Activated CD8-positive, alpha-beta memory T cell treated with anti-CD3 and anti-CD28 coated beads, Interleukin-2, amount 50 U/mL, for 1 hour (primary cell): ENCODE results near the gene CMKLR1.

Experiments
- DNase-seq: peaks from one replicate; pipeline ENCODE4 v3.0.0-alpha.2; 2020; ENCODE audit errors: extremely low read depth

The CMKLR1 gene

GRCh38 chr12:108316176-108317086 is 22.7 kb downstream of the CMKLR1 start:
- DNase-seq, result no peak

GRCh38 chr12:108315486-108316105 is 23.5 kb downstream of the CMKLR1 start:
- DNase-seq, result no peak

GRCh38 chr12:108313606-108314351 is 25.3 kb downstream of the CMKLR1 start:
- no peak for DNase-seq

GRCh38 chr12:108313241-108313605 is 25.9 kb downstream of the CMKLR1 start:
- no peak for DNase-seq

- no peak for DNase-seq
Observed at GRCh38 chr12:108312693-108313189, 26.4 kb downstream of the CMKLR1 start.

- DNase-seq, result no peak
Observed at GRCh38 chr12:108312073-108312659, 26.9 kb downstream of the CMKLR1 start.

- DNase-seq, result no peak
Observed at GRCh38 chr12:108311605-108312004, 27.5 kb downstream of the CMKLR1 start.

- DNase-seq, result no peak
Observed at GRCh38 chr12:108310489-108310888, 28.6 kb downstream of the CMKLR1 start.

- DNase-seq, result no peak
Observed at GRCh38 chr12:108309674-108310312, 29.3 kb downstream of the CMKLR1 start.

- DNase-seq, result no peak
Observed at GRCh38 chr12:108308395-108309085, 30.6 kb downstream of the CMKLR1 start.

GRCh38 chr12:108307006-108307405 is 32.1 kb downstream of the CMKLR1 start:
- DNase-seq, result no peak

- DNase-seq, result no peak
Observed at GRCh38 chr12:108306506-108306905, 32.6 kb downstream of the CMKLR1 start.

- no peak for DNase-seq
Observed at GRCh38 chr12:108305991-108306501, 33.1 kb downstream of the CMKLR1 start.

- no peak for DNase-seq
Observed at GRCh38 chr12:108305520-108305919, 33.6 kb downstream of the CMKLR1 start.

GRCh38 chr12:108304633-108305032 is 34.5 kb downstream of the CMKLR1 start:
- no peak for DNase-seq

GRCh38 chr12:108303703-108304102 is 35.4 kb downstream of the CMKLR1 start:
- no peak for DNase-seq

- no peak for DNase-seq
Observed at GRCh38 chr12:108302403-108303311, 36.5 kb downstream of the CMKLR1 start.

- DNase-seq, result no peak
Observed at GRCh38 chr12:108302016-108302402, 37.1 kb downstream of the CMKLR1 start.

GRCh38 chr12:108301346-108301745 is 37.8 kb downstream of the CMKLR1 start:
- no peak for DNase-seq
